GM10266 (cell line): ENCODE measurements around the gene PTGR2.
A peak's percentile ranks its signal among the peaks of the same experiment; 100 is the strongest.

ENCODE experiments used
- DNase-seq: peaks from one replicate; pipeline ENCODE4 v3.0.0; 2012; ENCODE audit errors: extremely low spot score
- TF ChIP-seq, protein P1 (sequence below): IDR thresholded peaks from 2 replicates; pipeline ENCODE4 v1.5.1; 2012; ENCODE audit warnings: mild to moderate bottlenecking, low read depth; ENCODE audit not compliant: control insufficient read depth, insufficient read depth; ENCODE audit errors: missing control alignments

Gene PTGR2

GRCh38 chr14:73884438-73885190, 33.0 kb downstream of the PTGR2 start:
- DNase-seq = peak; percentile 20
- TF ChIP-seq, protein P1, sequence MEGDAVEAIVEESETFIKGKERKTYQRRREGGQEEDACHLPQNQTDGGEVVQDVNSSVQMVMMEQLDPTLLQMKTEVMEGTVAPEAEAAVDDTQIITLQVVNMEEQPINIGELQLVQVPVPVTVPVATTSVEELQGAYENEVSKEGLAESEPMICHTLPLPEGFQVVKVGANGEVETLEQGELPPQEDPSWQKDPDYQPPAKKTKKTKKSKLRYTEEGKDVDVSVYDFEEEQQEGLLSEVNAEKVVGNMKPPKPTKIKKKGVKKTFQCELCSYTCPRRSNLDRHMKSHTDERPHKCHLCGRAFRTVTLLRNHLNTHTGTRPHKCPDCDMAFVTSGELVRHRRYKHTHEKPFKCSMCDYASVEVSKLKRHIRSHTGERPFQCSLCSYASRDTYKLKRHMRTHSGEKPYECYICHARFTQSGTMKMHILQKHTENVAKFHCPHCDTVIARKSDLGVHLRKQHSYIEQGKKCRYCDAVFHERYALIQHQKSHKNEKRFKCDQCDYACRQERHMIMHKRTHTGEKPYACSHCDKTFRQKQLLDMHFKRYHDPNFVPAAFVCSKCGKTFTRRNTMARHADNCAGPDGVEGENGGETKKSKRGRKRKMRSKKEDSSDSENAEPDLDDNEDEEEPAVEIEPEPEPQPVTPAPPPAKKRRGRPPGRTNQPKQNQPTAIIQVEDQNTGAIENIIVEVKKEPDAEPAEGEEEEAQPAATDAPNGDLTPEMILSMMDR = no peak

- DNase-seq = peak; percentile 87
- TF ChIP-seq, protein P1 = no peak
Measured at GRCh38 chr14:73886449-73887317, 35.1 kb downstream of the PTGR2 start, which contains the start of gene ZNF410. TSS of gene ZNF410 (plus strand) at chr14:73886859. CDS start at chr14:73892176, 5,317 bp downstream.

GRCh38 chr14:73887318-73887616, 35.6 kb downstream of the PTGR2 start:
- DNase-seq = no peak
- TF ChIP-seq, protein P1 = no peak

DNA sequence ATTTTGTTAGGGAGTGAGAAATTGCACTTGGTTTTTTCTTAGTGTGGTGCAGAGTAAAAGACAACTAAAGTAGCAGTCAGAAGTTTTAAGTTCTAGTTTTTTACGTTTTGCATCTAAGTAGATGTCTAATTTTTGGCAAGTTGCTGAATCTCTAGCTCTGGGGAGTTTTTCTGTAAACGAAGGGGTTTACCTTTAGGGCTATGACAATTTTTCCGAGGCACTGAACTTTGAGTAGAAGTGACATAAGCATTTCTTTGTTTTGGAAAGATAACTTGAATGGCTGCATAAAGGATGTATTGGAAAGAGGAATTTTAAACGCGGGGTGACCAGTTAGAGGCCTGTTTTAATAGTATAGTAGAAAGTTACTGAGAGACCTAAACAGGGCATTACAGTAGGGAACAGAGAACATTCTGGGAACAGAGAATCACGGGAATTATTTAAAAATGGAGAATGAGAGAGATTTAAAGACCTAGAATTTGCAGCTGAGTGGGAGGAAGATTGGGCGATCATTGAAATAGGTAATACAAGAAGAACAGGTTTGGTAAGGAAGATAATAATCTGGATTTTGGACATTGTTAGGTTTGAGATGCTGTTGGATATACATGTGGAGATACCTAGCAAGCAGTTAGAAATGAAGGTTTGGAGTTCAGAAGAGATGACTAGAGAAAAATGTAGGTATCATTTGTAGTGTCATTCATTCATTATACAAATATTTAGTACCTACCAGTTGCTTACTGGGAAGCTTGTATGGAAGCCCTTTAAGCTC, 36.2 kb downstream of the PTGR2 start:
- no peak for DNase-seq
- TF ChIP-seq, protein P1 = no peak

GRCh38 chr14:73888460-73888725, 36.8 kb downstream of the PTGR2 start:
- DNase-seq = no peak
- TF ChIP-seq, protein P1 = no peak

DNA sequence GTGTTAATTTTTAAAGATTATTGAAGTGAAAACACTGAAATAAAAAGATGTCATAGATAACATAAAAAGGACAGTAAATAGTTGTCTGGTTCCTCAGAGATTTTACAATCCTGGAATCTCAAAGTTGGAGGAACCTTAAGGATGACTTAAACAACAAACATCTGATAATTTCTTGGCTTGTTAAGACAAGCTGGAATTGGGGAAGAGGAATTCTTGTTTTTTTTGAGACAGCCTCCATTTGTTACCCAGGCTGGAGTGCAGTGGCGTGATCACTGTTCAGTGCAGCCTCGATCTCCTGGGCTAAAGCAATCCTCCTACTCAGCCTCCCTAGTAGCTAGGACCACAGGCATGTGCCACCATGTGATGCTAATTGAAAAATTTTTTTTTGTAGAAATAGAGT, 37.3 kb downstream of the PTGR2 start:
- no peak for DNase-seq
- TF ChIP-seq, protein P1 = no peak
